HG02588 (cell line): Measurements from ENCODE around the gene IGF2R.
"Not testable (repeated sequence)": the region's sequence is repeated elsewhere in the genome, so short reads cannot be mapped to it uniquely, and the experiment has no call there.

Experiments used
- ATAC-seq: cut with Tn5 transposase; IDR thresholded peaks from one replicate; pipeline ENCODE4 v1.9.1; 2021; ENCODE audit warnings: mild to moderate bottlenecking, moderate library complexity; ENCODE audit not compliant: unreplicated experiment

Gene IGF2R

DNA sequence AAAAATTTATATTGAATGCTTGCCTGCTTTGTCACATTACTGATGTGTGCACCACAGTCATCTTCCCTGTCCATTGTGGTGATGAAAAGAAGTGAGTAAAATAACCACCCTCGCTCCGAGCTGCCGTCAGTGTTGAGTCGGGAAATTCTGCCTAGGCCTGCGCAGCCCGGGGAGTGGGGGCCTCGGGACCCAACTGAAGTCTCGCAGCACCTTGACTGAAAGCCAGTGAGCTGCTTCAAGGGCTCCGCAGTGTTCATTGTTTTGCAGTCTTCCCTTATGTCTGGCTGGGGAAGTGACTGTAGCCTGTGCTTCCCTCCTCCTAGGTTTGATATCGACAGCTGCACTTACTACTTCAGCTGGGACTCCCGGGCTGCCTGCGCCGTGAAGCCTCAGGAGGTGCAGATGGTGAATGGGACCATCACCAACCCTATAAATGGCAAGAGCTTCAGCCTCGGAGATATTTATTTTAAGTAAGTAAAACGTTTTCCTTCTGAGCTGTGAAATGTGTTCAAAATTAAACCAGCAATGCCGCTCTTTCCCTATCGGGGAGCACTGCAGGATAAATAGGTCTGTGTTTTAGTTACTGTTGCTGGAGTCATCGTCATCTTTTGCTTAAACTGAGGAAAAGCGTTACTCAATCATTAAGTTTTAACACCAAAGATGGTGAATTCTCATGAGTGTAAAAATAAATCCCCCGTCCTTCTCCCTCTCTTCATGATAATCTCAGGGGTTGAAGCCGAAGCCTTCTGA, 120.1 kb downstream of the IGF2R start:
- no peak for ATAC-seq

DNA sequence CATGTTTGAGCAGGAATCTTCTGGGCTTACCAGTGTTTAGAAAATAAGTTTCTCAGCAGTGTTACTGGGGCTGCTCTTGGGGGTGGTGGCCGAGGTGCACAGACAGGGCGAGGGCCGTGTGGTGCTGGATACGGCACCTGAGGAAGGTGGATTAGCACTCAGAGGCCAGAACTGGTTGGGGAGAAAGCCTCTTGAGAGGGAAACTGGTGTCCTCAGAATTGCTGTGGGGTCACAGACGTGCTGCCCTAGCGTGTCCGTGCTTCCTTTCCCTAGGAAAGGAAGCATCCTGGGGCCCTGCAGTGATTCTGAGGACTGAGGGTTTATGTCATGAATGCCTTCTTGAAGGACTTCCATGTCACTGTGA, 120.6 kb downstream of the IGF2R start:
- ATAC-seq, result no peak

GRCh38 chr6:160090442-160091239, 121.8 kb downstream of the IGF2R start:
- ATAC-seq, result not testable (repeated sequence)

DNA sequence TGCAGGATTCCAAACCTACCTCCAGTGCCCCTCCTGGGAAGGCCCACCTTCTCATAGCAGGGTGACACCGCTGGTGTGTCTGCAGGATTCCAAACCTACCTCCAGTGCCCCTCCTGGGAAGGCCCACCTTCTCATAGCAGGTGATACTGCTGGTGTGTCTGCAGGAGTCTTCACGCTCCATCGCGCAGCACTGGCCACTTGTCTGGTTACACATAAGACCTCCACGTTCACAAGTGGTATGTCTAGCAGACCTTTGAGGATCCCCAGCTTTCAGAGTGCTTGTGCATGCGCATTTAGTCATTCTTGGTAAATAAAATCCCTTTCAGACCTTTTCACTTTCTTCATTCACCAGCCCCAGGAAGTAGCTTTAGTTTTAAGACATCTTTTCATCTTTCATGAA, 123.3 kb downstream of the IGF2R start:
- not testable (repeated sequence) for ATAC-seq

- ATAC-seq, result no peak
These were observed 123.7 kb downstream of the IGF2R start for GRCh38 chr6:160092602-160093001.

DNA sequence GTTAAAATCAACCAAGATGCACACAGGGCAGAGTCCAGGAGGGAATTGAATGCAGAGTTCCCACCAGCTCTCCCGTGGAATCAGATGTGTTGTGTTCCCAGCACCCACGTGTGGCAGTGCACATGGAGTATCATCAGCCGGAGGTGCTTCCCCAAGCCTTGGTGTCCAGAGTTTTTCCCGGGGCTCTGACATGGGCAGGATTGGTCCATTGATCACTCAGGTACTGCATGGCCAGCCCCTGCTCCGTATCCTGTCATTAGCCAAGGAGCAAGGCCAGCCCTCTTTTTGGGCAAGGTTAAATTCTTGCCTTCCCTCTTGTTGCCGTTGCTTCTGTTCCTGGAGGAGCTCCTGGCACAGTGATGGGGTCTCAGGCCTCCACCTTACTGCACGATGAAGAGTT, 124.2 kb downstream of the IGF2R start:
- ATAC-seq, result no peak

GRCh38 chr6:160093946-160094345, 125.1 kb downstream of the IGF2R start:
- no peak for ATAC-seq

- ATAC-seq, result no peak
These were observed 126.4 kb downstream of the IGF2R start for GRCh38 chr6:160095146-160095845.

DNA sequence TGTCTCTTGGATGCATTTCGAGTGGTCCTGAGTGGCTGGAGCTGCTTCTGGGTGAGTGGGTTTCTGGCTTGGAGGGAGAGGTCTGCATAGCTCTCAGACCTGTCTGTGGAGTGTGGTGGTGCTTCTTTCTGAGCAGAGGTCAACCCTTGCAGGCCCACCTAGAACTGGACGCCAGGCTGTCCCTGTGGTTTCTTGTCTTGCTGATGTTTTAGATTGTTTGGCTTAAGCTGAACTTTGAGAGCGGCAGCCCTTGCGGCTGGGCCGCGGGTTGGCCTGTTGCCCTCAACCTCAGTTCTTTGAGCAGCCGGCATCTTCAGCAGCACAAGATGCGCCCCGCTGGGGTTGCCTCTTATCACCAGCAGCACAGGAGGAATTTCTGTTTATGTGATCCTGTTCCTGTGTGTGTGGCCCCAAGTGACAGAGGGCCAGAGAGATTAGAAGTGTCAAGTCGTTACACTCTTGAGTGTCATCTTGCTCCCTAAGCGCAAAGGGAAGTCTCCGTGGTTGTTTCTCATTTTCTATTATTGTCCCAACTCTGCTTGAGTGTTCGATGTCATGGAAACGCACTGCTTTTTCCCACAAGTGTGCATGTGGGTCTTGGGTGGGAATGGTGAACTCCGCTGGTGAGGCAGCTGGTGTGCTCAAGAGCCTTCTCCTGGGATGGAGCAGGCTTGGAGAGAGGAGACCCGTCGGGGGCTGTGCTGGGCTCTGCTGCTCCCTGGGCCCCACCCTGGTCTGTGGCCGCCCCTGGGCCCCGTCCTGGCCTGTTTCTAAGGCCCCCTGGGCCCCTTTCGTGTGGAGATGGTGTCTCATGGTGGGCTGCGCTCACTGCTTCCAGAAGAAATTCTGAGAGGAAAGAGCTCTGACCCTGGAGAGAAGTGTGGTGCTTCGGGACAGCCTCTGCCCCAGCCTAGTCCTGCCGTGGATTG, 132.7 kb downstream of the IGF2R start:
- no peak for ATAC-seq

DNA sequence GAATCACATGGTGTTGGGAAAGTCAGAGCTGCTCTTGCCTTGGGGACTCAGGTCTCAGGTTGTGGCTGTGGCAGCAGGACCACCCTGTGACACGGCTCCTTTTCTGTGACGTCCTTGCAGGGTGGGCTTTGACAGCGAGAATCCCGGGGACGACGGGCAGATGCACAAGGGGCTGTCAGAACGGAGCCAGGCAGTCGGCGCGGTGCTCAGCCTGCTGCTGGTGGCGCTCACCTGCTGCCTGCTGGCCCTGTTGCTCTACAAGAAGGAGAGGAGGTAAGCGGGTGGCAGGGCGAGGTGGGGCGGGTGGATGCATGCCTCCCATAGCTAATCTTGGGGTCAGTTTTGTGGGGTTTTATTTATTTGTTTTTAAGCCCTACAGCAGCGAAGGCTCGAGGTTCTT, 133.5 kb downstream of the IGF2R start:
- no peak for ATAC-seq

DNA sequence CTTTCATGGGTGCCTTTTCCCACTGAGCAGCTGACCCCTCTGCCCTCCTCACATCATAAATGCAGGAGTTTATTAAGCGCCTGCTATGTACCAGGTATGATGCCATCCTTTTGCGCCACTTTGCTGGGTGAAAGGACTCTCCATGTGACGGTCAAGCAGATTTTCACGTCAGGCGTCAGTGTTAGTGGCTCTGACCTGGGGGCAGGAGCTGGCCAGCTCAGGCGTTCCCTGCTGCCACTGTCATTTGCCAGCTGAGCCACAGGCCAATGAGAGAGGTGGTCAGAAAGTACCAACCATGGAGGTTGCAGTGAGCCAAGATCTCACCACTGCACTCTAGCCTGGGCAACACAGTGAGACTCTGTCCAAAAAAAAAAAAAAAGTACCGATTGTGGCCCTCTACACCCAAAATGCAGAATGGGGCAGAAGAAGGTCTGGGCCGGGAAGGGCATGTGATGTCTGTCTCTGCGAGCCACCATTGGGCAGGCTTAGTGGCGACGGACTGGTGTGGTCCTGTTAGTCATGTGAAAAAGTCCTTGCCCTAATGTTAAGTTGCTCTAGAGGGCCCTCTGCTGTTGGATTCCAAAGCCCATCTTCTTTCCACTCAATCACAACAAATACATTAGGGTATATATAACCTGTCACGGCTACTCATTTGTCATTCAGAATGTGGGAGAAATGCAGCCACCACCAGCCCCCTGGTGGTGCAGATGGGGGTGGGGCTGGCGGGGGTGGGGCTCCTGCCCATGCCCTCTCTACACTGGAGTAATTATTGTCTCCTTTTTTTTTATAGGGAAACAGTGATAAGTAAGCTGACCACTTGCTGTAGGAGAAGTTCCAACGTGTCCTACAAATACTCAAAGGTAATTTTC, 134.3 kb downstream of the IGF2R start:
- no peak for ATAC-seq

- ATAC-seq, result no peak
These were observed 134.9 kb downstream of the IGF2R start for GRCh38 chr6:160103825-160104100.

DNA sequence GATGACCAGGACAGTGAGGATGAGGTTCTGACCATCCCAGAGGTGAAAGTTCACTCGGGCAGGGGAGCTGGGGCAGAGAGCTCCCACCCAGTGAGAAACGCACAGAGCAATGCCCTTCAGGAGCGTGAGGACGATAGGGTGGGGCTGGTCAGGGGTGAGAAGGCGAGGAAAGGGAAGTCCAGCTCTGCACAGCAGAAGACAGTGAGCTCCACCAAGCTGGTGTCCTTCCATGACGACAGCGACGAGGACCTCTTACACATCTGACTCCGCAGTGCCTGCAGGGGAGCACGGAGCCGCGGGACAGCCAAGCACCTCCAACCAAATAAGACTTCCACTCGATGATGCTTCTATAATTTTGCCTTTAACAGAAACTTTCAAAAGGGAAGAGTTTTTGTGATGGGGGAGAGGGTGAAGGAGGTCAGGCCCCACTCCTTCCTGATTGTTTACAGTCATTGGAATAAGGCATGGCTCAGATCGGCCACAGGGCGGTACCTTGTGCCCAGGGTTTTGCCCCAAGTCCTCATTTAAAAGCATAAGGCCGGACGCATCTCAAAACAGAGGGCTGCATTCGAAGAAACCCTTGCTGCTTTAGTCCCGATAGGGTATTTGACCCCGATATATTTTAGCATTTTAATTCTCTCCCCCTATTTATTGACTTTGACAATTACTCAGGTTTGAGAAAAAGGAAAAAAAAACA, 136.1 kb downstream of the IGF2R start:
- no peak for ATAC-seq

GRCh38 chr6:160106010-160106409, 137.1 kb downstream of the IGF2R start:
- no peak for ATAC-seq

DNA sequence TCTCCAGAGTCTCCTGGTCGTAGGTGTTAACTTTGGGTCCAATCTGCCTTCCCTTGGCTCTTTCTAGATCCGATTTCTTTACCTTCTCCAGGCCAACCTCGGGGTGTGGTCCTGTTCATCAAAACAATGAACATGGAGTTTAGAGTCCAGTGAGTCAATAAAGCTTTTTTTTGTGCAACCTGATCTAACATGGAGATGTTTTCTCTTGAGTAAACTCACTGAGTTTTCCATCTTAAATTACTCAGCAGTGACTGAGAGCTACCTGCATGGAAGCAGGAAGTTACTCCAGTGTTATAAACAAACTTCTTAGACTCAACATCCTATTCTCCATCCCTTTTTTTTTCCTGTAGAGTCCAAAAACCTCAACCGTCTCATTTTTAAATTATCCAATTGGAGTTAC, 137.8 kb downstream of the IGF2R start:
- no peak for ATAC-seq

DNA sequence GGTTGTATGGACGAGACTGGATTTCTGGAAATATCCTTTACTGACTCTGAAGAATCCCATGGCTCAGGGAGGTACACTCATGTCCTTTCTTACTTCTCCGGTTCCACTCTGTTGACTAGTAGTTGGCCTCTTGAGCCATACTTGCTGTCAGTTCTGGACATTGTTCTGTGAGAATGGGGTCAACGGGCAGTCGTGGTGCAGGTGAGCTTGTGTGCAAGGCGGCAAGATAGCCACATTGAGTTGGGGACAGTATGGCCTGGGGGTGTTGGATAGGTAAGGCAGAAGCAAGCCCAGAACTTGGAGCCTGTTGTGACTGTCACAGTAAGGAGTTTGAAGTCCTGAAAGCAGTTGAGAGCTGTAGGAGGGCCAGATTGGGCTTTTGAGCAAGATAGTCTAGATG, 139.2 kb downstream of the IGF2R start:
- ATAC-seq, result no peak

DNA sequence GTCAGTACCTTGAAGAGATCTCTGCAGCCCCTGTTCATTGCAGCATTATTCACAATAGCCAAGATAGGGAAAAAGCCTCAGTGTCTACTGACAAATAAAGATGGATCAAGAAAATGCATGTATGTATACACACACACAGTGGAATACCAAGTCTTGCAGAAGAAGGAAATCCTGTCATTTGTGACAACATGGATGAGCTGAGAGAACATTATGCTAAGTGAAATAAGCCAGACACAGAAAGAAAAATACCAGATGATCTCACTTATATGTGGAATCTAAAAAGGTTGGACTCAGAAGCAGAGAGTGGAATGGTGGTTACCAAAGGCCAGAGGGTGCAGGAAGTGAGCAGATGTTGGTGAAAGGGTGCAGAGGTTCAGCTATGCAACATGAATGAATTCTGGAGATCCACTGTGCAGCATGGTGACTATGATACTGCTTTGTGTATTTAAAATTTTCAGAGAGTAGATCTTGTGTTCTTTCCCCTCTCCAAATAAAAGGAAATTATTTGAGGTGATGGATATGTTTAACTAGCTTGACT, 141.8 kb downstream of the IGF2R start:
- no peak for ATAC-seq

DNA sequence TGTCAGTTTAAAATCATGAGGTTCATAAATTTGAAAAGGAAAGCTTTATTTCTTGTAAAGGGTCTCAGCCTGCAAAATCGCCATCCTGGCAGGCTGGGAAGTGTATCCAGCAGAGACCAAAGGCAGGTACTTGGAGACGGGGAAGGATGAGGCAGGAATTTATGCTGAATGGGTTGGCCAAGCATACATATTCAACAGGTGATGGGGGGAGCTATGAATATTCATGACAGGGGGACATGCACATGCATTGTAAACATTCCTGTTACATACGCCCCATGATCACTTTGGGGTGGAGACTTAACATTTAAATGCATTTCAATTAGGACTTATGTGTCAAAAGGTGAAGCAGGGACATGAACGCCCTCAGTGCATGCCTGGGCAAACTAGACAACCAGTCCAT, 142.9 kb downstream of the IGF2R start:
- no peak for ATAC-seq

GRCh38 chr6:160112628-160113299, 143.9 kb downstream of the IGF2R start:
- ATAC-seq, result no peak
